ENCODE measurements around the gene KITLG. TPM values are rescaled to one million over a fixed set of nuclear protein-coding genes. Genes with fewer than 3 reads are reported as not detected.
"Not testable (repeated sequence)": the region's sequence is repeated elsewhere in the genome, so short reads cannot be mapped to it uniquely, and the experiment has no call there.

Gene KITLG
- total and polyA plus RNA-seq, 4 donors = 0.39 to 3.0 (median 0.86) TPM

DNA sequence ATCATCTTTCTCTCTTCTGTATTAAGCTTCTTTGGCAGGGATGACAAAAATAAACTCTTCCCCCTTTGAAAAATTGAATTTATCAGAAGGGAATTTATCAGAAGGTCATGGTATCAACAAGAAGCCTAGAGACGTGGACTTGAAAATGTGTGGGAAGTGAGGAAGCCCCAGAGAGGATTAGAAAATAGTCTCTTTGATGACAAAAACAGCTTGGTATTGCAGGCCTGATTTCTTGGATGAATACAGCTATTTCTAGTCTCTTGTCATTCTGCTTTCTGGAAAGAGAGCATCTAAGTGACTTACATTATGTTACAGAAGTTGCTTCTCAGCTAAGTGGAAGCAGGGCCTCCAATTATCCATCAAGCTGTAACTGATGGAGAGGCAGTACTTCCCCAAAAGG, 111.1 kb downstream of the KITLG start:
- Histone ChIP-seq H3K27ac (ENCODE audit: low read depth in 1 of 2, low read length in 2 of 2) (no peak overlapping the region), H3K36me3 (ENCODE audit: control insufficient read depth in 4 of 4, insufficient read depth in 3 of 4, low read depth in 1 of 4, low read length in 3 of 4) (no peaks in the 10 kb centered on the region), H3K27me3 (ENCODE audit: control insufficient read depth in 4 of 4, insufficient read depth in 4 of 4, low read length in 3 of 4) (no peaks in the 10 kb centered on the region), H3K4me3 (ENCODE audit: low read depth in 1 of 3, low read length in 3 of 3) (no peak overlapping the region), H3K9ac (ENCODE audit: low read depth in 1 of 2, low read length in 2 of 2) (no peak overlapping the region), H3K4me1 (ENCODE audit: control insufficient read depth in 4 of 4, insufficient read depth in 4 of 4, low read length in 3 of 4) (no peaks in the 10 kb centered on the region), H3K9me3 (ENCODE audit: control insufficient read depth in 4 of 4, low read length in 3 of 4) (no peaks in the 10 kb centered on the region)
- TF ChIP-seq RAD21 (IDR thresholded peaks at IDR 0.05) (no peak), ZBTB33 (IDR thresholded peaks at IDR 0.05) (no peak), HNF4A (conservative IDR thresholded peaks at IDR 0.05) (no peak), SP1 (IDR thresholded peaks at IDR 0.05) (no peak)
- 73% methylated on average over 1 of the region's 1 CpG for WGBS
- no peak for DNase-seq (ENCODE audit: low spot score)

DNA sequence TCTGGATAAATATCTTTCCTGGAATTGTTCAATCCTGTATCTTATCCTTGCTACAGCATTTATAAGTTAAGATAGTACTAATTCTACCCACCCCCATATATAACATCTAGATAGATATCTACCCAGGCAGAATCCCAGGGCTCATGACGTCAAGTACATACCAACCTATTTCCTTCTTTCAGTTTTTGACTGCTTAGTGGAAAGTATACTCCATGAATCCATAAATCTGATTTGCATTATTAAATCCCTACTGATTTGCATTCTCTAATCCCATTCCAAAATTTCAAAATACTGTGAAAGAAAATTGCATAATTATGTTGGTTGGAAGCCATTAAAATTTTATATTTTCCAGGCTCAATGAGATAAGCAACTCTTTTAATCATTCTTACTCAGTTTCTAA, 111.7 kb downstream of the KITLG start:
- no peaks in the 10 kb centered on the region for H3K9me3 ChIP-seq (ENCODE audit: control insufficient read depth in 4 of 4, low read length in 3 of 4)
- 89% methylated on average over 1 of the region's 1 CpG for WGBS
- no peaks in the 10 kb centered on the region for H3K36me3 ChIP-seq (ENCODE audit: control insufficient read depth in 4 of 4, insufficient read depth in 3 of 4, low read depth in 1 of 4, low read length in 3 of 4)
- no peaks in the 10 kb centered on the region for H3K4me1 ChIP-seq (ENCODE audit: control insufficient read depth in 4 of 4, insufficient read depth in 4 of 4, low read length in 3 of 4)
- no peaks in the 10 kb centered on the region for H3K27me3 ChIP-seq (ENCODE audit: control insufficient read depth in 4 of 4, insufficient read depth in 4 of 4, low read length in 3 of 4)
- no peak overlapping the region for H3K9ac ChIP-seq (ENCODE audit: low read depth in 1 of 2, low read length in 2 of 2)
- no peak overlapping the region for H3K4me3 ChIP-seq (ENCODE audit: low read depth in 1 of 3, low read length in 3 of 3)
- TF ChIP-seq GABPA (IDR thresholded peaks at IDR 0.05 in 1 of 2, conservative IDR thresholded peaks at IDR 0.05 in 1 of 2) (no peak), EGR1 (IDR thresholded peaks at IDR 0.05; ENCODE audit: low read depth in 2 of 2) (no peak)
- H3K27ac ChIP-seq (ENCODE audit: low read depth in 1 of 2, low read length in 2 of 2) = no peak overlapping the region
- DNase-seq (ENCODE audit: low spot score) = no peak

DNA sequence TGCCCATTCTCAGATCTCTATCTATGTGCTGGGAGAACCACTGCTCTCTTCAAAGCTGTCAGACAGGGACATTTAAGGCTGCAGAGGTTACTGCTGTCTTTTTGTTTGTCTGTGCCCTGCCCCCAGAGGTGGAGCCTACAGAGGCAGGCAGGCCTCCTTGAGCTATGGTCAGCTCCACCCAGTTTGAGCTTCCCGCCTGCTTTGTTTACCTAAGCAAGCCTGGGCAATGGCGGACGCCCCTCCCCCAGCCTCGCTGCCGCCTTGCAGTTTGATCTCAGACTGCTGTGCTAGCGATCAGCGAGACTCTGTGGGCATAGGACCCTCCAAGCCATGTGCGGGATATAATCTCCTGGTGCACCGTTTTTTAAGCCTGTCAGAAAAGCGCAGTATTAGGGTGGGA, 113.6 kb downstream of the KITLG start:
- not testable (repeated sequence) for H3K27me3 ChIP-seq (ENCODE audit: control insufficient read depth in 4 of 4, insufficient read depth in 4 of 4, low read length in 3 of 4); DNase-seq (ENCODE audit: low spot score)
- 92% methylated on average over 10 of the region's 10 CpGs for WGBS

GRCh38 chr12:88458327-88458726, 121.9 kb downstream of the KITLG start:
- no peak overlapping the region for H3K4me3 ChIP-seq (ENCODE audit: low read depth in 1 of 3, low read length in 3 of 3)
- no peaks in the 10 kb centered on the region for H3K36me3 ChIP-seq (ENCODE audit: control insufficient read depth in 4 of 4, insufficient read depth in 3 of 4, low read depth in 1 of 4, low read length in 3 of 4)
- no peak overlapping the region for H3K9ac ChIP-seq (ENCODE audit: low read depth in 1 of 2, low read length in 2 of 2)
- H3K4me1 ChIP-seq (ENCODE audit: control insufficient read depth in 4 of 4, insufficient read depth in 4 of 4, low read length in 3 of 4) = no peaks in the 10 kb centered on the region
- no peaks in the 10 kb centered on the region for H3K9me3 ChIP-seq (ENCODE audit: control insufficient read depth in 4 of 4, low read length in 3 of 4)
- no peak for TF ChIP-seq RAD21 (IDR thresholded peaks at IDR 0.05)
- TF ChIP-seq, protein P1, sequence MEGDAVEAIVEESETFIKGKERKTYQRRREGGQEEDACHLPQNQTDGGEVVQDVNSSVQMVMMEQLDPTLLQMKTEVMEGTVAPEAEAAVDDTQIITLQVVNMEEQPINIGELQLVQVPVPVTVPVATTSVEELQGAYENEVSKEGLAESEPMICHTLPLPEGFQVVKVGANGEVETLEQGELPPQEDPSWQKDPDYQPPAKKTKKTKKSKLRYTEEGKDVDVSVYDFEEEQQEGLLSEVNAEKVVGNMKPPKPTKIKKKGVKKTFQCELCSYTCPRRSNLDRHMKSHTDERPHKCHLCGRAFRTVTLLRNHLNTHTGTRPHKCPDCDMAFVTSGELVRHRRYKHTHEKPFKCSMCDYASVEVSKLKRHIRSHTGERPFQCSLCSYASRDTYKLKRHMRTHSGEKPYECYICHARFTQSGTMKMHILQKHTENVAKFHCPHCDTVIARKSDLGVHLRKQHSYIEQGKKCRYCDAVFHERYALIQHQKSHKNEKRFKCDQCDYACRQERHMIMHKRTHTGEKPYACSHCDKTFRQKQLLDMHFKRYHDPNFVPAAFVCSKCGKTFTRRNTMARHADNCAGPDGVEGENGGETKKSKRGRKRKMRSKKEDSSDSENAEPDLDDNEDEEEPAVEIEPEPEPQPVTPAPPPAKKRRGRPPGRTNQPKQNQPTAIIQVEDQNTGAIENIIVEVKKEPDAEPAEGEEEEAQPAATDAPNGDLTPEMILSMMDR (IDR thresholded peaks at IDR 0.05; ENCODE audit: low read depth, low read length, missing input control) = no peak
- TF ChIP-seq HNF4G (IDR thresholded peaks at IDR 0.05) = no peak
- peaks cover 0 to 4% (median 0%) of the 10 kb centered on the region in 4 donors for H3K27me3 ChIP-seq (ENCODE audit: control insufficient read depth in 4 of 4, insufficient read depth in 4 of 4, low read length in 3 of 4)
- no peak for DNase-seq (ENCODE audit: low spot score)
- no peak overlapping the region for H3K27ac ChIP-seq (ENCODE audit: low read depth in 1 of 2, low read length in 2 of 2)
- 84% methylated on average over 1 of the region's 1 CpG for WGBS

More for the DNA sequence above, 113.6 kb downstream of the KITLG start:
- H3K4me1 ChIP-seq (ENCODE audit: control insufficient read depth in 4 of 4, insufficient read depth in 4 of 4, low read length in 3 of 4); H3K9ac ChIP-seq (ENCODE audit: low read depth in 1 of 2, low read length in 2 of 2); H3K27ac ChIP-seq (ENCODE audit: low read depth in 1 of 2, low read length in 2 of 2); H3K9me3 ChIP-seq (ENCODE audit: control insufficient read depth in 4 of 4, low read length in 3 of 4); H3K4me3 ChIP-seq (ENCODE audit: low read depth in 1 of 3, low read length in 3 of 3); H3K36me3 ChIP-seq (ENCODE audit: control insufficient read depth in 4 of 4, insufficient read depth in 3 of 4, low read depth in 1 of 4, low read length in 3 of 4): not testable (repeated sequence)
